Kidney (tissue), 14 donors: Measurements from ENCODE around the gene LIFR. TPM values are rescaled to one million over a fixed set of nuclear protein-coding genes. Genes with fewer than 3 reads are reported as not detected.

Source experiments
- DNase-seq, 5 donors: peaks; one replicate each; pipeline ENCODE4 v3.0.0-alpha.2; 2013 to 2020
- FAIRE-seq: peaks from 2 replicates; lab custom pipeline; 2012; peaks lifted over from hg19 to GRCh38; lab: Jason Lieb, UNC
- H3K27ac ChIP-seq, 2 donors: one replicate each; pipeline ENCODE4 v1.7.0; 2013; ENCODE audit warnings: low read depth in 2 of 2, low read length in 2 of 2, inconsistent platforms in 1 of 2
- H3K27me3 ChIP-seq: one replicate; pipeline ENCODE4 v1.7.1; 2013; ENCODE audit warnings: low read length, inconsistent platforms; ENCODE audit not compliant: control insufficient read depth, insufficient read depth
- H3K36me3 ChIP-seq, 3 donors: one replicate each; pipeline versions ENCODE4 v1.7.0 to v1.7.1; 2013; ENCODE audit warnings: low read length in 3 of 3, control low read depth in 1 of 3, inconsistent platforms in 1 of 3; ENCODE audit not compliant: insufficient read depth in 3 of 3, control insufficient read depth in 2 of 3
- H3K4me1 ChIP-seq, 3 donors: one replicate each; pipeline versions ENCODE4 v1.7.0 to v1.7.1; 2013; ENCODE audit warnings: low read length in 3 of 3, inconsistent platforms in 1 of 3, low read depth in 1 of 3; ENCODE audit not compliant: control insufficient read depth in 2 of 3, insufficient read depth in 2 of 3
- H3K4me3 ChIP-seq, 3 donors: one replicate each; pipeline versions ENCODE4 v1.7.0 to v1.8.1; 2013; ENCODE audit warnings: low read length in 3 of 3, control low read depth in 1 of 3, inconsistent platforms in 1 of 3
- H3K9ac ChIP-seq, 3 donors: one replicate each; pipeline versions ENCODE4 v1.7.0 to v1.7.1; 2013; ENCODE audit warnings: low read length in 3 of 3, control low read depth in 1 of 3, inconsistent platforms in 1 of 3
- H3K9me3 ChIP-seq, 3 donors: one replicate each; pipeline versions ENCODE4 v1.7.0 to v1.7.1; 2013; ENCODE audit warnings: low read length in 3 of 3, control low read depth in 1 of 3, inconsistent platforms in 1 of 3; ENCODE audit not compliant: control insufficient read depth in 2 of 3, insufficient read depth in 1 of 3
- CTCF ChIP-seq: IDR thresholded peaks from 3 replicates; pipeline ENCODE4 v1.5.1; 2012; ENCODE audit warnings: mild to moderate bottlenecking, moderate library complexity, borderline replicate concordance; ENCODE audit not compliant: insufficient read depth; ENCODE audit errors: extremely low read depth
- intact Hi-C: fragments of 100-400 bp; cut with DNase I; formaldehyde crosslinking; loops from one replicate; pipeline ENCODE4 v1.11.1; 2022
- polyA plus RNA-seq: library from polyadenylated mRNA; stranded (reverse); fragments of 350-450 nt; fragmentation: Illumina TruSeq; extraction: RNeasy Lipid Tissue Mini Kit (QIAGEN cat#74804); gene quantifications from one replicate; pipeline ENCODE4 v1.2.3, GENCODE V29; 2014; ENCODE audit warnings: low read depth, low replicate concordance; ENCODE audit not compliant: insufficient read depth
- total RNA-seq: library from RNA; stranded (reverse); fragmentation: NEBNext Ultra II Directional; extraction: Animal tissue kit (Norgen Biotek cat#: 25700); gene quantifications from one replicate; pipeline ENCODE4 v1.2.1, GENCODE V29; 2021
- donor health status: control.
- donor health status: control.
- donor health status: control.
- donor health status: control.
- donor health status: control.
- donor health status: DM: yes; HTN: yes; CAD: no.
- donor health status: Normal renal cell carcinoma (clear cell type).

Gene LIFR
- total and polyA plus RNA-seq, 2 donors from 2014 or later = 8.5 to 90.1 TPM

- H3K27ac ChIP-seq = no peak overlapping the region
- no peaks in the 10 kb centered on the region for H3K27me3 ChIP-seq
- H3K36me3 ChIP-seq = no peaks in the 10 kb centered on the region
- no peak overlapping the region for H3K9ac ChIP-seq
- intact Hi-C loops = no loop called here
- DNase-seq (no peak), FAIRE-seq (no peak)
- no peaks in the 10 kb centered on the region for H3K9me3 ChIP-seq
- no peak for TF ChIP-seq CTCF
- H3K4me3 ChIP-seq = no peak overlapping the region
- no peaks in the 10 kb centered on the region for H3K4me1 ChIP-seq
Measured at GRCh38 chr5:38582975-38583319, 26.5 kb upstream of the LIFR start.

GRCh38 chr5:38582293-38582974, 26.0 kb upstream of the LIFR start:
- DNase-seq (no peak), FAIRE-seq (no peak)
- Histone ChIP-seq H3K4me3 (no peak overlapping the region), H3K36me3 (no peaks in the 10 kb centered on the region), H3K9me3 (no peaks in the 10 kb centered on the region), H3K27me3 (no peaks in the 10 kb centered on the region), H3K27ac (no peak overlapping the region), H3K9ac (no peak overlapping the region), H3K4me1 (no peaks in the 10 kb centered on the region)
- no peak for TF ChIP-seq CTCF
- intact Hi-C loops = no loop called here

- TF ChIP-seq CTCF = no peak
- H3K9me3 ChIP-seq = no peaks in the 10 kb centered on the region
- no peaks in the 10 kb centered on the region for H3K36me3 ChIP-seq
- H3K4me1 ChIP-seq = no peaks in the 10 kb centered on the region
- H3K27ac ChIP-seq = no peak overlapping the region
- H3K9ac ChIP-seq = no peak overlapping the region
- FAIRE-seq (no peak), DNase-seq (no peak)
- no peaks in the 10 kb centered on the region for H3K27me3 ChIP-seq
- no peak overlapping the region for H3K4me3 ChIP-seq
- intact Hi-C loops = no loop called here
Measured at GRCh38 chr5:38581597-38581996, 25.2 kb upstream of the LIFR start.

GRCh38 chr5:38579105-38579504, 22.7 kb upstream of the LIFR start:
- DNase-seq = no peak
- H3K27ac ChIP-seq = no peak overlapping the region
- H3K4me3 ChIP-seq = no peak overlapping the region
- H3K9ac ChIP-seq = no peak overlapping the region
- no peak for TF ChIP-seq CTCF
- H3K27me3 ChIP-seq = no peaks in the 10 kb centered on the region
- FAIRE-seq = no peak
- H3K9me3 ChIP-seq = no peaks in the 10 kb centered on the region
- intact Hi-C loops = no loop called here
- no peaks in the 10 kb centered on the region for H3K36me3 ChIP-seq
- H3K4me1 ChIP-seq = no peaks in the 10 kb centered on the region
